ENCODE measurements around the gene CDH4.

CDH4 gene

DNA sequence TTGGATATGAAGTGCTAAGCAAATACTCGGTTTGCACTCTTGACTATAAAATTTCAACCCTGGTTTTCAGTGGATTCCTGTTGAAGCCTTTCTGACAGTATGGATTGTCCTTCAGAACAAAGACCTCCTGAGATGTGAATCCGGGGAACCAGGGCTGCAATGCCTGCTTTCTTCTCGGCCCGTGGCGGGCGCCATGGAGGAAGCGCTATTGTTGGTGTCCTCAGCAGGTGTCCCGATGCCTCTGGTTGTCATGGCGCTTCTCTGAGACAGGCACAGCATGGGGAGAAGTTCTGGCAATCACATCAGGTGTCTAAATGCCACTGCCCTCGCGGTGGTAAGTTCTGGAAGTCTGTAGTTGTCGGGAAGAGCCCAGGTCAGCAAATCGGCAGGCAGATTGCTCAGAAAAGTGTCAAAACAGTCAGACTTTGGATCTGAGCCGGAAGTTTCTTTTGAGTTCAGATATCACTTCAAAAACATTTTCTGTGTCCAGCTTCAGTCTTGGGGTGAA, 188.5 kb downstream of the CDH4 start:
- H3K4me3 ChIP-seq (replicated peaks; ENCODE audit: low read depth, low read length), result no peak overlapping the region
- no peak for DNase-seq (ENCODE audit: low read depth)
- TF ChIP-seq, protein P1, sequence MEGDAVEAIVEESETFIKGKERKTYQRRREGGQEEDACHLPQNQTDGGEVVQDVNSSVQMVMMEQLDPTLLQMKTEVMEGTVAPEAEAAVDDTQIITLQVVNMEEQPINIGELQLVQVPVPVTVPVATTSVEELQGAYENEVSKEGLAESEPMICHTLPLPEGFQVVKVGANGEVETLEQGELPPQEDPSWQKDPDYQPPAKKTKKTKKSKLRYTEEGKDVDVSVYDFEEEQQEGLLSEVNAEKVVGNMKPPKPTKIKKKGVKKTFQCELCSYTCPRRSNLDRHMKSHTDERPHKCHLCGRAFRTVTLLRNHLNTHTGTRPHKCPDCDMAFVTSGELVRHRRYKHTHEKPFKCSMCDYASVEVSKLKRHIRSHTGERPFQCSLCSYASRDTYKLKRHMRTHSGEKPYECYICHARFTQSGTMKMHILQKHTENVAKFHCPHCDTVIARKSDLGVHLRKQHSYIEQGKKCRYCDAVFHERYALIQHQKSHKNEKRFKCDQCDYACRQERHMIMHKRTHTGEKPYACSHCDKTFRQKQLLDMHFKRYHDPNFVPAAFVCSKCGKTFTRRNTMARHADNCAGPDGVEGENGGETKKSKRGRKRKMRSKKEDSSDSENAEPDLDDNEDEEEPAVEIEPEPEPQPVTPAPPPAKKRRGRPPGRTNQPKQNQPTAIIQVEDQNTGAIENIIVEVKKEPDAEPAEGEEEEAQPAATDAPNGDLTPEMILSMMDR (IDR thresholded peaks at IDR 0.05; ENCODE audit: low read length, missing control alignments), result no peak

DNA sequence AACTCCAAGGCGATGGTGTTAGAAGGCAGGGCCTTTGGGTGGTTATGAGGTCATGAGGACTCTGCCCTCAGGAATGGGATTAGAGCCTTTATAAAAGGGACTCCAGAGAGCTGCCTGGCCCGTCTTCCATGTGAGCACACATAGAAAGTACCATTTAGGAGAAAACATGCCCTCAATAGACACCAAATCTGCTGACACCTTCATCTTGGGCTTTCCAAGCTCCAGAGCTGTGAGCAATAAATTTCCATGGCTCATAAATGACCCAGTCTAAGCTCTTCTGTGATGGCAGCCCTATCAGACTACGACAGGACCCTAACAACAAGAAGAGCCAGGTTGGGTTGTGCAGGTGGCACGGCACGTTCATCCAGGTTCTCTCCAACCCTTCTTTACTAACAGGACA, 189.5 kb downstream of the CDH4 start:
- H3K4me3 ChIP-seq (replicated peaks; ENCODE audit: low read depth, low read length), result no peak overlapping the region
- TF ChIP-seq, protein P1 (IDR thresholded peaks at IDR 0.05; ENCODE audit: low read length, missing control alignments), result no peak
- no peak for DNase-seq (ENCODE audit: low read depth)

DNA sequence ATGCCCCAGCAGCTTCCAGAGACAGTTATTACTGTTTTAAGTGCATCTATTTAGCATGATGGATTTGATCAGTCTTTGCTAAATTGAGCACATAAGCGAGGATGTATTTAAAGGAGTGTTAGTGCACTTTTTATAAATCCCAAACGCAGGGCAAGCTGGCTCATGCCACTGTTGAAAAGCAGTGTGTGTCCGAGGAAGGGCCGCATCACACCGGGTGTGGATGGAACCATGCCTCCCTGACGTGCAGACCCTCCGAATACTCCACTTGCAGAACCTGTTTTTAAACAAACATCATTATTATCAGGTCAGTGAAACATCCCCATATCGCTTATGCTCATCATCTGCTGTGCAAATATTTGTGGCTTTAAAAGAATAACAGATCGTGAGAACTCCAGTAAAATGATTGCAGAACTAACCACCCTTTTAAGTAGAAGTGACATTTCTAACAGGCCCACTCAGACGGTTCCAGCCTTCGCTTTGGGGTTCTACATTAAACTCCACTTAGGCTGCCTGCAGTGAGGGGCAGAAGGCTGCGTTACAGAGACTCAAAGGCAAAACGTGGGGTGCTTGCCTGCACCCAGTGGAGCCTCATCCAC, 190.1 kb downstream of the CDH4 start:
- TF ChIP-seq, protein P1 (IDR thresholded peaks at IDR 0.05; ENCODE audit: low read length, missing control alignments), result no peak
- H3K4me3 ChIP-seq (replicated peaks; ENCODE audit: low read depth, low read length), result no peak overlapping the region
- DNase-seq (ENCODE audit: low read depth), result no peak

DNA sequence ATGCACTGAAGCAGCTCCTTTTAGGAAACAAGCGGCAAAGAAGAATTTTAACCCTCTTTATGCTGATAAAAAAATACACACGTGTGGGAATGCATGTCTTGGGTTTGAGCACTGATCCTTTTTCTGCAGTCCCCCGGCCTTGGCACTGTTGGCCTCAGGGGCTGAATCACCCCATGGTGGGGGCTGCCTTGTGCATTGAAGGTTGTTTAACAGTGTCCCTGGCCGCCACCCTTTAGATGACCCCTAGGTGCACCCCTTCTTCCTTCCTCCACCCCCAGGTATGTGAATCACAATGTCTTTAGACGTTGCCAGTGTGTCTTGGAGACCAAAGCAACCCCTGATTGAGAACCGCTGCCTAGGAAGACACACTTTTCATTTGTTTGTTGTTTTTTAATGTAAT, 190.7 kb downstream of the CDH4 start:
- no peak for DNase-seq (ENCODE audit: low read depth)
- TF ChIP-seq, protein P1 (IDR thresholded peaks at IDR 0.05; ENCODE audit: low read length, missing control alignments), result no peak
- H3K4me3 ChIP-seq (replicated peaks; ENCODE audit: low read depth, low read length), result no peak overlapping the region

DNA sequence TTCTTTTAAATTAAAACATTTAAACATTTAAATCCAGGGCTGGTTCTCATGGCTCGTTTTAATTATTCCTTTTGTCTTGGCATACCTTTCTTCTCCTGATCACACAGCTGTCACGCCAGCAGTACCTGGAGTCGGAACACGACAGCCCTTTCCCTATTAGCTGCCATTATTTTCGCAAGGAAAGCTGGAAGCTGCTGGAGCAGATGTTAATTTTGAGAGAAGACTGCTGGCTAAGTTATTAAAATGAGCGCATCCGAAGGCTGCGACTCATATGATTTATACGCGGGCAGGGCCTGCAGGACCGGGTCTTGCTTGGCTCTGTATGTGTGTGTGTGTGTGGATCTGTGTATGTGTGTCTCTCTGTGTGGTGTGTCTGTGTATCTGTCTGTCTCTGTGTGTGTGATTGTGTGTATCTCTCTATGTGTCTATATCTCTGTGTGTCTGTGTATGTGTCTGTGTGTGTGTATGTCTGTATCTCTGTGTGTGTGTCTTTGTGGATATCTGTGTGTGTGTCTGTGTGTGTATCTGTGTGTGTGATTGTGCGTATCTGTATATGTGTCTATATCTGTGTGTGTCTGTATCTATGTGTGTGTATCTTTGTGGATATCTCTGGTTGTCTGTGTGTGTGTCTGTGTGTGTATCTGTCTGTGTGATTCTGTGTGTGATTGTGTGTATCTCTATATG, 191.5 kb downstream of the CDH4 start:
- DNase-seq (ENCODE audit: low read depth), result no peak
- H3K4me3 ChIP-seq (replicated peaks; ENCODE audit: low read depth, low read length), result no peak overlapping the region
- TF ChIP-seq, protein P1 (IDR thresholded peaks at IDR 0.05; ENCODE audit: low read length, missing control alignments), result no peak

DNA sequence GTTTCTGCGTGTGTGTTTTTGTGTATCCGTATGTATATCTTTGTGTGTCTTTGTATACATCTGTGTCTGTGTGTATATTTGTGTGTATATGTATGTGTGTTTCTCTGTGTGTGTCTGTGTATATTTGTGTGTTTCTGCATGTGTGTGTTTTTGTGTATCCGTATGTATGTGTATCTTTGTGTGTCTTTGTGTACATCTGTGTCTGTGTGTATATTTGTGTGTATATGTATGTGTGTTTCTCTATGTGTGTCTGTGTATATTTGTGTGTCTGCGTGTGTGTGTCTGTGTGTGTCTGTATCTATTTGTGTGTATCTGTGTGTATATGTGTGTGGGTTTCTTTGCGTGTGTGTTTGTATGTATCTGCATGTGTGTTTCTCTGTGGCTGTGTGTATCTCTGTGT, 192.6 kb downstream of the CDH4 start:
- DNase-seq (ENCODE audit: low read depth), result no peak
- no peak overlapping the region for H3K4me3 ChIP-seq (replicated peaks; ENCODE audit: low read depth, low read length)
- TF ChIP-seq, protein P1 (IDR thresholded peaks at IDR 0.05; ENCODE audit: low read length, missing control alignments), result no peak
